ENCODE measurements around the gene HOXD1.

DNA sequence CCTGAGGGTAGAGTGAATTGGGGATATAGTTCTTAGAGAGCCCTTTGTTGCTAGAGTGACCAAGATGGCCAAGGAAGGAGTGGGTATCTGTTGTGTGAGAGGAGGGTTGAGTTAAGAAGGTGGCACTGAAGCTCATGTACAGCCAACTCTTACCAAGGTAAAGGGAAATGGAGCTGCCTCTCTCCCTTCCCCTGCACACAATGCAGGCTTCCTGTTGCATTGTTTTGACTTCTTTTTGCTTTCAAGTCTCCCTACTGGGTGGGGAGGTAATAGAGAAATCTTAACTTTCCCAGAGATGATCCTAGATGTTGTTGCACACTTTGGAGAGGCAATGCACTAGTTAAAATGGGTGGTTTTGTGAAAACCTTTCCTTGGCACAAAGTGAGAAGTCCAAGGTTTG lies 23.8 kb downstream of the HOXD1 start:
- TF ChIP-seq POLR2A (IDR thresholded peaks at IDR 0.05), result no peak
- TF ChIP-seq, protein P1, sequence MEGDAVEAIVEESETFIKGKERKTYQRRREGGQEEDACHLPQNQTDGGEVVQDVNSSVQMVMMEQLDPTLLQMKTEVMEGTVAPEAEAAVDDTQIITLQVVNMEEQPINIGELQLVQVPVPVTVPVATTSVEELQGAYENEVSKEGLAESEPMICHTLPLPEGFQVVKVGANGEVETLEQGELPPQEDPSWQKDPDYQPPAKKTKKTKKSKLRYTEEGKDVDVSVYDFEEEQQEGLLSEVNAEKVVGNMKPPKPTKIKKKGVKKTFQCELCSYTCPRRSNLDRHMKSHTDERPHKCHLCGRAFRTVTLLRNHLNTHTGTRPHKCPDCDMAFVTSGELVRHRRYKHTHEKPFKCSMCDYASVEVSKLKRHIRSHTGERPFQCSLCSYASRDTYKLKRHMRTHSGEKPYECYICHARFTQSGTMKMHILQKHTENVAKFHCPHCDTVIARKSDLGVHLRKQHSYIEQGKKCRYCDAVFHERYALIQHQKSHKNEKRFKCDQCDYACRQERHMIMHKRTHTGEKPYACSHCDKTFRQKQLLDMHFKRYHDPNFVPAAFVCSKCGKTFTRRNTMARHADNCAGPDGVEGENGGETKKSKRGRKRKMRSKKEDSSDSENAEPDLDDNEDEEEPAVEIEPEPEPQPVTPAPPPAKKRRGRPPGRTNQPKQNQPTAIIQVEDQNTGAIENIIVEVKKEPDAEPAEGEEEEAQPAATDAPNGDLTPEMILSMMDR (IDR thresholded peaks at IDR 0.05), result no peak
- no peak for TF ChIP-seq POLR2AphosphoS5 (IDR thresholded peaks at IDR 0.05)
- no peak for TF ChIP-seq EP300 (IDR thresholded peaks at IDR 0.05)

All from upper lobe of left lung (tissue), 4 donors.